ENCODE measurements around the gene MT1F. TPM values are rescaled to one million over a fixed set of nuclear protein-coding genes. Genes with fewer than 3 reads are reported as not detected.

The MT1F gene
- total and polyA plus RNA-seq, 2 donors from 2014 or later = 53.3 to 312 TPM

DNA sequence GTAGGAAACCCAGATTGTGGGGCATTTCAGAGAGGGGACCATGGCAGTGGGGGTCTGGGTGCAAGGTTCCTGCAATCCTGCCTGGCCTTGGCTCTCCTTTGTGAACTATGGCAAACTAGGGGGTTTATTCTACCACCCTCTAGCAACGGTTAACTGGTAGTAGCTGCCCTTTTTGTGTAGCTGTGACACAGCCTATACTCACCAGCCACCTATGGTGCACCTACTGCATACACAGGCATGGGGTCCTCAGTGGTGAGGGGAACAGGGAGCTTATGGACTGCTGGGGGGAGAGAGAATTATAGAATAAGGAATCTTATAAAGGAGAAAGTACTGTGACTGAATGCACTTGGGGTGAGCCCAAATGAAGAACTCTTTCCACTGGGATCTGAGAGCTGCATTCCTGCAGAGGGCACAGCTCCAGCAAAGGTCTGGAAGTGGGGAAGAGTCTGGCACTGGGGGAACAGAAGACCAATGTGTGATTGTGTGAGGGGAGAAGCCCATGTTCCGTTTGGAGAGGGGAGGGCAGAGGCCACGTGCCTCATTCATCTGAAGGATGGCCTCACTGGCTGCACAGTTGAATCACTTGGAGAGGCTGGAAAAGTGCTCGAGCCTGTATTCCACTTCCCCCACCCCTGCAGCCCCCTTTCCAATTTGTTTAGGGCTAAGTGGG, 26.6 kb downstream of the MT1F start:
- FAIRE-seq (no peak), DNase-seq (no peak)
- intact Hi-C loops (cut with DNase I) = loop anchor here (10.0 kb wide), 1 partner anchor 80 kb away; the partner anchor contains the start of gene MT2A
- Histone ChIP-seq H3K36me3 (ENCODE audit: control insufficient read depth in 2 of 3, insufficient read depth in 3 of 3, low read length in 3 of 3) (no peaks in the 10 kb centered on the region), H3K27ac (ENCODE audit: low read depth in 2 of 2, low read length in 2 of 2) (no peak overlapping the region), H3K4me3 (ENCODE audit: low read length in 3 of 3) (peak overlapping the region in 2 of 3 donors; percentile 91 to 94), H3K9me3 (ENCODE audit: control insufficient read depth in 2 of 3, insufficient read depth in 1 of 3, low read length in 3 of 3) (no peaks in the 10 kb centered on the region), H3K4me1 (ENCODE audit: control insufficient read depth in 2 of 3, insufficient read depth in 2 of 3, low read depth in 1 of 3, low read length in 3 of 3) (peaks cover 0 to 9% (median 5%) of the 10 kb centered on the region in 3 donors), H3K9ac (ENCODE audit: low read length in 3 of 3) (no peak overlapping the region), H3K27me3 (ENCODE audit: control insufficient read depth, insufficient read depth, low read length) (no peaks in the 10 kb centered on the region)
- TF ChIP-seq, protein P1, sequence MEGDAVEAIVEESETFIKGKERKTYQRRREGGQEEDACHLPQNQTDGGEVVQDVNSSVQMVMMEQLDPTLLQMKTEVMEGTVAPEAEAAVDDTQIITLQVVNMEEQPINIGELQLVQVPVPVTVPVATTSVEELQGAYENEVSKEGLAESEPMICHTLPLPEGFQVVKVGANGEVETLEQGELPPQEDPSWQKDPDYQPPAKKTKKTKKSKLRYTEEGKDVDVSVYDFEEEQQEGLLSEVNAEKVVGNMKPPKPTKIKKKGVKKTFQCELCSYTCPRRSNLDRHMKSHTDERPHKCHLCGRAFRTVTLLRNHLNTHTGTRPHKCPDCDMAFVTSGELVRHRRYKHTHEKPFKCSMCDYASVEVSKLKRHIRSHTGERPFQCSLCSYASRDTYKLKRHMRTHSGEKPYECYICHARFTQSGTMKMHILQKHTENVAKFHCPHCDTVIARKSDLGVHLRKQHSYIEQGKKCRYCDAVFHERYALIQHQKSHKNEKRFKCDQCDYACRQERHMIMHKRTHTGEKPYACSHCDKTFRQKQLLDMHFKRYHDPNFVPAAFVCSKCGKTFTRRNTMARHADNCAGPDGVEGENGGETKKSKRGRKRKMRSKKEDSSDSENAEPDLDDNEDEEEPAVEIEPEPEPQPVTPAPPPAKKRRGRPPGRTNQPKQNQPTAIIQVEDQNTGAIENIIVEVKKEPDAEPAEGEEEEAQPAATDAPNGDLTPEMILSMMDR (IDR thresholded peaks at IDR 0.05; ENCODE audit: borderline replicate concordance, extremely low read depth, insufficient read depth) = no peak

DNA sequence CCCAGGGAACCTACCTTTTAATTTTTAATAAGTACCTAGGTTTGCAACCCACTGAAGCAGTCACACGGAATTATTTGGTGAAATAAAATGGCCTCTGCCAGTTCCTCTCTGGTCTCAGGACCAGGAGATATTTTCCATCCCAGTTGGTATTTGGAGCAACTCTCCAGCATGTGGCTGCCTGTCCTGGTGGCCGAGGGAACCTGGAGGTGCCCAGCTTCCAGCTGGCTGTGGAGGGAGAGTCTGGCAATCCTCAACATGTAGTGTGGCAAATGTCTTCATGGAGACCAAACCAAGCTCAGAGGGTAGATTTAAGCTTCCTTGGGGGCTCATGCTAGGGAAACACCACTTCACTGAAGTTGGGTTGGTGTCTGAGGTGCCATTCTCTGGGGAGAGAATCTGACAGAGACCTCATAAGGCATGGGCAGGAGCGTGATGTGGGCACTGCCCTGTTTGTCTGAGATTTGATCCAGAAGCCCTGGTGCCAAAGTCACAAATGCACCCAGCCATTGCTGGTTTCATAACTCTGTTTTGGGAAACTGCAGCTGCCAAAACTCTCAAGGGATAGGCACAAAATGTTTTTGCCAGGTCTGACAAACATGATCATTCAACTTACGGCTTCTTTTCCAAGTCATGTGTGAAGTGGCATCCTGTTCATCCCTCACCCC, 27.3 kb downstream of the MT1F start:
- TF ChIP-seq, protein P1 (IDR thresholded peaks at IDR 0.05; ENCODE audit: borderline replicate concordance, extremely low read depth, insufficient read depth) = no peak
- no peaks in the 10 kb centered on the region for H3K36me3 ChIP-seq (ENCODE audit: control insufficient read depth in 2 of 3, insufficient read depth in 3 of 3, low read length in 3 of 3)
- no peaks in the 10 kb centered on the region for H3K27me3 ChIP-seq (ENCODE audit: control insufficient read depth, insufficient read depth, low read length)
- no peak overlapping the region for H3K9ac ChIP-seq (ENCODE audit: low read length in 3 of 3)
- H3K4me1 ChIP-seq (ENCODE audit: control insufficient read depth in 2 of 3, insufficient read depth in 2 of 3, low read depth in 1 of 3, low read length in 3 of 3) = peaks cover 0 to 9% (median 5%) of the 10 kb centered on the region in 3 donors
- H3K9me3 ChIP-seq (ENCODE audit: control insufficient read depth in 2 of 3, insufficient read depth in 1 of 3, low read length in 3 of 3) = no peaks in the 10 kb centered on the region
- DNase-seq = no peak
- H3K27ac ChIP-seq (ENCODE audit: low read depth in 2 of 2, low read length in 2 of 2) = peak overlapping the region in 1 of 2 donors; percentile 28
- H3K4me3 ChIP-seq (ENCODE audit: low read length in 3 of 3) = peak overlapping the region in 1 of 3 donors; percentile 91
- intact Hi-C loops (cut with DNase I) = loop anchor here (10.0 kb wide), 1 partner anchor 80 kb away; the partner anchor contains the start of gene MT2A
- no peak for FAIRE-seq

DNA sequence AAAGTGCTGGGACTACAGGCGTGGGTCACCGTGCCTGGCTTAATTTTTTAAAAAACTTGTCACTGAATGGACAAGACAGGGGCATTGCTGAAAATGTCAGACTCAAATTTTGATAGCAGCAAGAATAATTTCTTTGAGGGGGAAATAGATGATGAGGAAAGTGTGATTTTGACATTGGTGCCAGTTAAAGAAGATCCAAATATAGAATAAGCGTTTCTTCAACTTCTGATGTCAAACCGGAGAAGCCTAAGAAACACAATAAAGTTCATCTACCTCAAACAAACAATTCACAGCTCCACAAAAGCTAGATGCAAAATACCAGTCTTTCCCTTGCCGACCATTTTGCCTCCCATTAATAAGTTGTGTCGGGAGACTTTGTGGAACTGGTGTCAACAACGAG, 29.0 kb downstream of the MT1F start:
- H3K36me3 ChIP-seq (ENCODE audit: control insufficient read depth in 2 of 3, insufficient read depth in 3 of 3, low read length in 3 of 3) = no peaks in the 10 kb centered on the region
- DNase-seq = no peak
- no peak for FAIRE-seq
- no peak overlapping the region for H3K27ac ChIP-seq (ENCODE audit: low read depth in 2 of 2, low read length in 2 of 2)
- no peak overlapping the region for H3K4me3 ChIP-seq (ENCODE audit: low read length in 3 of 3)
- peaks cover 0 to 9% (median 5%) of the 10 kb centered on the region in 3 donors for H3K4me1 ChIP-seq (ENCODE audit: control insufficient read depth in 2 of 3, insufficient read depth in 2 of 3, low read depth in 1 of 3, low read length in 3 of 3)
- peaks cover 0 to 1% (median 0%) of the 10 kb centered on the region in 3 donors for H3K9me3 ChIP-seq (ENCODE audit: control insufficient read depth in 2 of 3, insufficient read depth in 1 of 3, low read length in 3 of 3)
- no peaks in the 10 kb centered on the region for H3K27me3 ChIP-seq (ENCODE audit: control insufficient read depth, insufficient read depth, low read length)
- no peak overlapping the region for H3K9ac ChIP-seq (ENCODE audit: low read length in 3 of 3)
- TF ChIP-seq, protein P1 (IDR thresholded peaks at IDR 0.05; ENCODE audit: borderline replicate concordance, extremely low read depth, insufficient read depth) = no peak
- intact Hi-C loops (cut with DNase I) = loop anchor here (10.0 kb wide), 1 partner anchor 82 kb away; the partner anchor contains the start of gene MT2A
